ENCODE measurements around the gene CDKL5.

The CDKL5 gene

DNA sequence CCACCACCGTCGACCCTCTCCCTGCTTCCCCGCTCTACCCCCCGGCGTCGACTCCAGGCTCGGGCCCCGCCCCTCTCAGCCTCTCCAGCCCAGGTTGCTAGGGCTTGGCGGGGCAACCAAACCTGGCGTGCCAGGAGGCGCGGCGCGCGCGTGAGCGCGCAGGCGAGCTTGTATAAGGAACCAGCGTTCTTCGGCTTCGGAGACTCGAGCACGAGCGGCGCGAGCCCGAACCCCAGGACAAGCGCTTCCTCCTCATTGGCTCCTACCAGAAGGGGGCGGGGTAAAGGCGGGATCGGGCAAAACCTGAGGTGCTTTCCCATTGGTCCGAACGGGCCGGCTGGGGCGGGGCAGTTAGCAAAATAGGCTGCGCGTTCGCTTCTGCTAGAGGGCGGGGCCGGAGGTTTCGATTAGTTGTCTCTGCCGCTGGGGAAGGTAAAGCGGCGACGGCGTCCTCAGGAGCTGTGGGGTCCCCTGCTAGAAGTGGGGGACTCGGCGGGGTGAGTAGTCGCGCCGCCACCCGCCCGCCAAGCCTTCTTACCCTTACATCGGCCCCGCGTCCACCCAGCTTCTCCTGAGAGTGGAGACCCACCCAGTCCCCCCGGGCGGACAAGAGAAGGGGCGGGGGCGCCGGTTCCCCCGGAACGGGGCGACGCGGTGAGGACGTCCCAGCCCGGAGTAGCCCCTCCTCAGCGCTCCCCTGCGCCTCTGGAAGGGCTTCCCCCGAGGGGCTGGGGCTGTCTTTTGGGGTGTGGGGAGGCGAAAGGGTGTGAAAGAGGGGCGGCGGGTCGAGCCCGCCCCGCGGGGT lies at the start of gene CDKL5:
Gene CDKL5 (plus strand): TSS at position 410 of the 805 bp plus-strand sequence. CDS start 81,489 bp downstream, outside the sequence.
- Histone ChIP-seq H3K36me3 (replicated peaks; ENCODE audit: low read depth, low read length) (no peaks in the 10 kb centered on the region), H3K79me2 (ENCODE audit: low read length) (no peaks in the 10 kb centered on the region), H3K4me1 (ENCODE audit: low read length) (peaks cover 11% of the 10 kb centered on the region), H3K27ac (ENCODE audit: low read length) (no peak within 1 kb of the TSS), H3K4me3 (ENCODE audit: low read length) (peak within 1 kb of the TSS; percentile 92), H3K9me3 (ENCODE audit: insufficient read depth, low read length) (no peaks in the 10 kb centered on the region), H3K4me2 (ENCODE audit: low read length) (peak within 1 kb of the TSS; percentile 98), H2AFZ (ENCODE audit: low read depth, low read length) (peak within 1 kb of the TSS; percentile 90), H3K9ac (ENCODE audit: low read length) (peak within 1 kb of the TSS; percentile 72), H4K20me1 (ENCODE audit: insufficient read depth, low read length) (no peaks in the 10 kb centered on the region), H3K27me3 (ENCODE audit: low read depth, low read length) (peaks cover 13% of the 10 kb centered on the region)
- TF ChIP-seq EZH2phosphoT487 (IDR thresholded peaks at IDR 0.05; ENCODE audit: low read depth) = no peak
- TF ChIP-seq, protein P1, sequence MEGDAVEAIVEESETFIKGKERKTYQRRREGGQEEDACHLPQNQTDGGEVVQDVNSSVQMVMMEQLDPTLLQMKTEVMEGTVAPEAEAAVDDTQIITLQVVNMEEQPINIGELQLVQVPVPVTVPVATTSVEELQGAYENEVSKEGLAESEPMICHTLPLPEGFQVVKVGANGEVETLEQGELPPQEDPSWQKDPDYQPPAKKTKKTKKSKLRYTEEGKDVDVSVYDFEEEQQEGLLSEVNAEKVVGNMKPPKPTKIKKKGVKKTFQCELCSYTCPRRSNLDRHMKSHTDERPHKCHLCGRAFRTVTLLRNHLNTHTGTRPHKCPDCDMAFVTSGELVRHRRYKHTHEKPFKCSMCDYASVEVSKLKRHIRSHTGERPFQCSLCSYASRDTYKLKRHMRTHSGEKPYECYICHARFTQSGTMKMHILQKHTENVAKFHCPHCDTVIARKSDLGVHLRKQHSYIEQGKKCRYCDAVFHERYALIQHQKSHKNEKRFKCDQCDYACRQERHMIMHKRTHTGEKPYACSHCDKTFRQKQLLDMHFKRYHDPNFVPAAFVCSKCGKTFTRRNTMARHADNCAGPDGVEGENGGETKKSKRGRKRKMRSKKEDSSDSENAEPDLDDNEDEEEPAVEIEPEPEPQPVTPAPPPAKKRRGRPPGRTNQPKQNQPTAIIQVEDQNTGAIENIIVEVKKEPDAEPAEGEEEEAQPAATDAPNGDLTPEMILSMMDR (IDR thresholded peaks at IDR 0.05; ENCODE audit: low read depth, low read length) = no peak

DNA sequence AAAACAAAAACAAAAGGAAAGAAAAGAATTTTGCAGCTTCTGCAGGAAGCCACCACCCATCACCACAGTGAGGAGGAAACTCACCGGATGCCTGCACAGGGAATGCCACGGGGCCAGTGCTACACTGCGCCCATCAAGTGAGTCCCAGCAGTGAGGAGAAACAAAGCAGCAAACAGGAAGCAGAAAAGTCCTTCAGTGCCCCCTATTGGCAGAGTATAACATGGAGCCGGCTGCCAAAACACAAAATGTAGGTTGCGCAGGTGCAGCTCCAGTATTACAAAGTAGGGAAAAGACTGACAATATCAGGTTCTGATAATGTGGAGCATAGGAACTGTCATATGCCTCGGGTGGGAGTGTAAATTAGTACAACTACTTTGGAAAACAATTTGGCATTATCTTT lies 47.6 kb upstream of the CDKL5 start:
- no peak for TF ChIP-seq EZH2phosphoT487 (IDR thresholded peaks at IDR 0.05; ENCODE audit: low read depth)
- TF ChIP-seq, protein P1 (IDR thresholded peaks at IDR 0.05; ENCODE audit: low read depth, low read length) = peak; percentile 61
- no peaks in the 10 kb centered on the region; the same call in 1 of the 2 replicates for H3K27me3 ChIP-seq (ENCODE audit: low read depth, low read length)

DNA sequence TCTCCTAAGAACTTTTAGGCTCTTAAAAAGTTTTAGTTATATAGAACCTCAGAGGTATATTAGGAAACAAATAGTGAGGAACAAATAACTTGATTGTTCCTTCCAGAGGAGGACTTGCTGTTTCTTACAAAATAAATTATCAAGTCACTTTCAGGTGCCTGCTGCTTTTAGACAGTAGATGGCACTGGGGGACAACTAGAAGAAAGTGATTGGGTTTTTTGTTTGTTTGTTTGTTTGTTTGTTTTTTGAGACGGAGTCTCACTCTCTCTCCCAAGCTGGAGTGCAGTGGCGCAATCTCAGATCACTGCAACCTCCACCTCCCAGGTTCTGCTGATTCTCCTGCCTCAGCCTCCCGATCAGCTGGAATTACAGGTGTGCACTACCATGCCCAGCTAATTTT lies 35.4 kb upstream of the CDKL5 start:
- no peaks in the 10 kb centered on the region for H3K9me3 ChIP-seq (ENCODE audit: insufficient read depth, low read length)
- no peaks in the 10 kb centered on the region for H3K79me2 ChIP-seq (ENCODE audit: low read length)
- TF ChIP-seq, protein P1 (IDR thresholded peaks at IDR 0.05; ENCODE audit: low read depth, low read length) = peak; percentile 24
- TF ChIP-seq EZH2phosphoT487 (IDR thresholded peaks at IDR 0.05; ENCODE audit: low read depth) = no peak
- H3K4me2 ChIP-seq (ENCODE audit: low read length) = no peak overlapping the region
- no peaks in the 10 kb centered on the region for H3K36me3 ChIP-seq (replicated peaks; ENCODE audit: low read depth, low read length)
- H3K4me1 ChIP-seq (ENCODE audit: low read length) = no peaks in the 10 kb centered on the region
- H3K27me3 ChIP-seq (ENCODE audit: low read depth, low read length) = no peaks in the 10 kb centered on the region
- no peak overlapping the region for H3K27ac ChIP-seq (ENCODE audit: low read length)
- H3K4me3 ChIP-seq (ENCODE audit: low read length) = no peak overlapping the region
- no peak overlapping the region for H3K9ac ChIP-seq (ENCODE audit: low read length)
- H2AFZ ChIP-seq (ENCODE audit: low read depth, low read length) = no peak overlapping the region
- no peaks in the 10 kb centered on the region for H4K20me1 ChIP-seq (ENCODE audit: insufficient read depth, low read length)

More for the DNA sequence above, 47.6 kb upstream of the CDKL5 start:
- Histone ChIP-seq H3K9me3 (ENCODE audit: insufficient read depth, low read length) (no peaks in the 10 kb centered on the region), H3K4me3 (ENCODE audit: low read length) (no peak overlapping the region), H3K4me2 (ENCODE audit: low read length) (peak overlapping the region; percentile 18; the same call in 1 of the 2 replicates), H3K27ac (ENCODE audit: low read length) (no peak overlapping the region), H3K9ac (ENCODE audit: low read length) (no peak overlapping the region), H3K36me3 (replicated peaks; ENCODE audit: low read depth, low read length) (no peaks in the 10 kb centered on the region), H3K4me1 (ENCODE audit: low read length) (no peaks in the 10 kb centered on the region), H3K79me2 (ENCODE audit: low read length) (no peaks in the 10 kb centered on the region), H4K20me1 (ENCODE audit: insufficient read depth, low read length) (no peaks in the 10 kb centered on the region), H2AFZ (ENCODE audit: low read depth, low read length) (no peak overlapping the region; the same call in 1 of the 2 replicates)

DNA sequence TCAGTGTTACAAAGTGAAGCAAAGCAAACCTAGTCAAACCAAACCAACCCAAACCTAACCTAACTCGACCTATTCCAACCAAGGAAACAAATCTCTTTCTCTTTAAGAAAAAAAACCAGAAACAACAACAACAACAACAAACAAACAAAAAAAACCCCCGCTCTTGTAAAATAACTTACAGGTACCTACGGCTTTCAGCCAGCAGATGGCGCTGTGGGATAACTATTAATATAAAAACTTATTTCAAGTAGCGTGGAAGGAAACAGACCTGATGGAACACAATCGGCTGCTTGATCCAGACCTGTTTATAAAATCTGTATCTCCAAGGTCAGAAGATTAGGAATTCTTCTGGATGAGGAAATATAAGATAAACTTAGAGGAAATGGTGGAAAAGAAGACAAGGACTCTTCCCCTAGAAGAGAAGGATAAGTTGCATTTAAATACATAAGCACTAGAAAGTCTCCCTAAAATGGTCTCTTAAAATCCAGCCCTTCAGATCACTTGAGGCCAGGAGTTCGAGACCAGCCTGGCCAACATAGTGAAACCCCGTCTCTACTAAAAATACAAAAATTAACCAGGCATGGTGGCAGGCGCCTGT lies 34.4 kb upstream of the CDKL5 start:
- Histone ChIP-seq H3K79me2 (ENCODE audit: low read length) (no peaks in the 10 kb centered on the region), H3K36me3 (replicated peaks; ENCODE audit: low read depth, low read length) (no peaks in the 10 kb centered on the region), H3K9ac (ENCODE audit: low read length) (no peak overlapping the region), H4K20me1 (ENCODE audit: insufficient read depth, low read length) (no peaks in the 10 kb centered on the region), H3K4me1 (ENCODE audit: low read length) (no peaks in the 10 kb centered on the region), H3K4me2 (ENCODE audit: low read length) (peak overlapping the region; percentile 39; the same call in 1 of the 2 replicates), H3K27me3 (ENCODE audit: low read depth, low read length) (no peaks in the 10 kb centered on the region), H2AFZ (ENCODE audit: low read depth, low read length) (no peak overlapping the region), H3K9me3 (ENCODE audit: insufficient read depth, low read length) (no peaks in the 10 kb centered on the region), H3K27ac (ENCODE audit: low read length) (no peak overlapping the region), H3K4me3 (ENCODE audit: low read length) (no peak overlapping the region)
- no peak for TF ChIP-seq EZH2phosphoT487 (IDR thresholded peaks at IDR 0.05; ENCODE audit: low read depth)
- TF ChIP-seq, protein P1 (IDR thresholded peaks at IDR 0.05; ENCODE audit: low read depth, low read length) = peak; percentile 71

Data from OCI-LY3 (cell line).